NB4 (cell line): Measurements from ENCODE around the gene BAK1.
"Not testable (repeated sequence)": the region's sequence is repeated elsewhere in the genome, so short reads cannot be mapped to it uniquely, and the experiment has no call there.

Experiments
- MYC ChIP-seq: IDR thresholded peaks from 2 replicates; pipeline ENCODE4 v1.6.1; 2011; ENCODE audit warnings: low read depth, low read length
- TF ChIP-seq, protein P1 (sequence below): IDR thresholded peaks from one replicate; pipeline ENCODE4 v1.5.1; 2012; ENCODE audit warnings: low read depth, low read length

DNA sequence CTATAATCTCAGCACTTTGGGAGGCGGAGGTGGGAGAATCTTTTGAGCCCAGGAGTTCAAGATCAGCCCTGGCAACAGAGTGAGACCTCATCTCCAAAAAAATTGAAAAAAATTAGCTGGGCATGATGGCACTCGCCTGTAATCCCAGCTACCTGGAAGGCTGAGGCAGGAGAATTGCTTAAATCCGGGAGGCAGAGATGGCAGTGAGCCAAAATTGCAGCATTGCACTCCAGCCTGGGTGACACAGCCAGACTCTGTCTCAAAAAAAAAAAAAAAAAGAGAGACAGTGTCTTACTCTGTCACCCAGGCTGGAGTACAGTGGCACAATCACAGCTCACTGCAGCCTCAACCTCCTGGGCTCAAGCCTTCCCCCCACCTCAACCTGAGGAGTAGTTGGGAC is 27.2 kb downstream of the BAK1 start:
- TF ChIP-seq, protein P1, sequence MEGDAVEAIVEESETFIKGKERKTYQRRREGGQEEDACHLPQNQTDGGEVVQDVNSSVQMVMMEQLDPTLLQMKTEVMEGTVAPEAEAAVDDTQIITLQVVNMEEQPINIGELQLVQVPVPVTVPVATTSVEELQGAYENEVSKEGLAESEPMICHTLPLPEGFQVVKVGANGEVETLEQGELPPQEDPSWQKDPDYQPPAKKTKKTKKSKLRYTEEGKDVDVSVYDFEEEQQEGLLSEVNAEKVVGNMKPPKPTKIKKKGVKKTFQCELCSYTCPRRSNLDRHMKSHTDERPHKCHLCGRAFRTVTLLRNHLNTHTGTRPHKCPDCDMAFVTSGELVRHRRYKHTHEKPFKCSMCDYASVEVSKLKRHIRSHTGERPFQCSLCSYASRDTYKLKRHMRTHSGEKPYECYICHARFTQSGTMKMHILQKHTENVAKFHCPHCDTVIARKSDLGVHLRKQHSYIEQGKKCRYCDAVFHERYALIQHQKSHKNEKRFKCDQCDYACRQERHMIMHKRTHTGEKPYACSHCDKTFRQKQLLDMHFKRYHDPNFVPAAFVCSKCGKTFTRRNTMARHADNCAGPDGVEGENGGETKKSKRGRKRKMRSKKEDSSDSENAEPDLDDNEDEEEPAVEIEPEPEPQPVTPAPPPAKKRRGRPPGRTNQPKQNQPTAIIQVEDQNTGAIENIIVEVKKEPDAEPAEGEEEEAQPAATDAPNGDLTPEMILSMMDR, result not testable (repeated sequence)
- TF ChIP-seq MYC, result not testable (repeated sequence)
